Endodermal cell (in vitro differentiated cells): Measurements from ENCODE around the gene RDH8. TPM values are rescaled to one million over a fixed set of nuclear protein-coding genes. Genes with fewer than 3 reads are reported as not detected.

Experiments used
- DNase-seq: peaks from one replicate; pipeline ENCODE4 v3.0.0-alpha.2; 2017
- H3K27ac ChIP-seq: 2 replicates; pipeline ENCODE4 v1.5.1; 2013; ENCODE audit warnings: mild to moderate bottlenecking, low read depth, low read length, moderate library complexity
- H3K27me3 ChIP-seq: 2 replicates; pipeline ENCODE4 v1.6.1; 2013; ENCODE audit warnings: mild to moderate bottlenecking, low read length, moderate library complexity; ENCODE audit not compliant: insufficient read depth, control insufficient read depth, poor library complexity, severe bottlenecking
- H3K36me3 ChIP-seq: 2 replicates; pipeline ENCODE4 v1.7.0; 2013; ENCODE audit warnings: mild to moderate bottlenecking, low read length, moderate library complexity; ENCODE audit not compliant: control insufficient read depth, insufficient read depth
- H3K4me1 ChIP-seq: one replicate; pipeline ENCODE4 v1.7.0; 2013; ENCODE audit warnings: low read length; ENCODE audit not compliant: control insufficient read depth, insufficient read depth
- H3K4me3 ChIP-seq: 2 replicates; pipeline ENCODE4 v1.5.1; 2013; ENCODE audit warnings: mild to moderate bottlenecking, low read length, moderate library complexity
- H3K9ac ChIP-seq: 2 replicates; pipeline ENCODE4 v1.6.1; 2013; ENCODE audit warnings: mild to moderate bottlenecking, low read length, moderate library complexity; ENCODE audit not compliant: poor library complexity, severe bottlenecking; ENCODE audit errors: extremely low read depth
- H3K9me3 ChIP-seq: 2 replicates; pipeline ENCODE4 v1.6.1; 2013; ENCODE audit warnings: mild to moderate bottlenecking, low read length, moderate library complexity; ENCODE audit not compliant: control insufficient read depth
- H3K27ac Mint-ChIP-seq: 2 replicates; pipeline ENCODE4 v1.8.0; 2020; ENCODE audit warnings: mixed read lengths
- H3K27me3 Mint-ChIP-seq: 2 replicates; pipeline ENCODE4 v1.8.0; 2021; ENCODE audit warnings: mild to moderate bottlenecking, mixed read lengths; ENCODE audit not compliant: insufficient read depth
- H3K36me3 Mint-ChIP-seq: 2 replicates; pipeline ENCODE4 v1.8.0; 2020; ENCODE audit warnings: low read depth, mixed read lengths
- H3K4me1 Mint-ChIP-seq: 2 replicates; pipeline ENCODE4 v1.8.0; 2020; ENCODE audit warnings: mixed read lengths
- H3K4me3 Mint-ChIP-seq: 2 replicates; pipeline ENCODE4 v1.8.0; 2020; ENCODE audit warnings: mild to moderate bottlenecking, moderate library complexity, mixed read lengths
- H3K9me3 Mint-ChIP-seq: 2 replicates; pipeline ENCODE4 v1.8.0; 2020; ENCODE audit warnings: mild to moderate bottlenecking, mixed read lengths
- CTCF ChIP-seq: fragments of 200-600 bp; sonication (generic); conservative IDR thresholded peaks from 2 replicates; pipeline ENCODE4 v1.5.0; 2021; ENCODE audit warnings: antibody characterized with exemption, mild to moderate bottlenecking
- WGBS, 2 experiments: methylation state at CpG; one replicate each; pipeline versions ENCODE4 v1.1.5 to v1.1.7; 2013; ENCODE audit warnings: missing lambda C conversion rate in 2 of 2, mixed read lengths in 1 of 2; ENCODE audit not compliant: insufficient coverage in 1 of 2, insufficient read length in 1 of 2; 5-methylcytosine and 5-hydroxymethylcytosine counted together
- total RNA-seq, 2 donors: library from RNA; stranded (reverse); fragmentation: NEBNext Ultra II Directional in 1 of 2; extraction: Animal tissue kit (Norgen Biotek cat#: 25700) in 1 of 2; gene quantifications; 2 replicates in 1 of 2; 3 replicates in 1 of 2; pipeline ENCODE4 v1.2.1, GENCODE V29; 2021

The RDH8 gene
- total RNA-seq, 2 donors from 2014 or later = not detected

GRCh38 chr19:9996541-9996940, 16.7 kb upstream of the RDH8 start:
- Histone ChIP-seq H3K9me3 (no peaks in the 10 kb centered on the region), H3K4me3 (no peak overlapping the region), H3K4me1 (no peaks in the 10 kb centered on the region), H3K9ac (no peak overlapping the region), H3K36me3 (no peaks in the 10 kb centered on the region), H3K27ac (no peak overlapping the region), H3K27me3 (peaks cover 4% of the 10 kb centered on the region)
- no peaks in the 10 kb centered on the region for H3K36me3 Mint-ChIP-seq
- H3K4me3 Mint-ChIP-seq = no peak overlapping the region
- WGBS, 2 experiments = 79 to 86% methylated on average over 4 to 5 of the region's 5 CpGs
- peaks cover 2% of the 10 kb centered on the region for H3K4me1 Mint-ChIP-seq
- no peak for TF ChIP-seq CTCF
- no peak overlapping the region for H3K27ac Mint-ChIP-seq
- no peaks in the 10 kb centered on the region for H3K9me3 Mint-ChIP-seq
- peaks cover 23% of the 10 kb centered on the region for H3K27me3 Mint-ChIP-seq
- DNase-seq = no peak

GRCh38 chr19:10000171-10000826, 13.0 kb upstream of the RDH8 start:
- H3K27ac ChIP-seq = no peak overlapping the region
- H3K36me3 ChIP-seq = no peaks in the 10 kb centered on the region
- Mint-ChIP-seq H3K27me3 (peaks cover 28% of the 10 kb centered on the region), H3K9me3 (no peaks in the 10 kb centered on the region), H3K4me1 (no peaks in the 10 kb centered on the region), H3K36me3 (no peaks in the 10 kb centered on the region), H3K4me3 (no peak overlapping the region), H3K27ac (no peak overlapping the region)
- H3K9ac ChIP-seq = no peak overlapping the region
- peak; percentile 85 for TF ChIP-seq CTCF
- no peak overlapping the region for H3K4me3 ChIP-seq
- H3K4me1 ChIP-seq = no peaks in the 10 kb centered on the region
- peak; percentile 93 for DNase-seq
- H3K9me3 ChIP-seq = no peaks in the 10 kb centered on the region
- H3K27me3 ChIP-seq = peaks cover 4% of the 10 kb centered on the region
- WGBS, 2 experiments = 14 to 17% methylated on average over 9 to 16 of the region's 16 CpGs

GRCh38 chr19:10001899-10002298, 11.4 kb upstream of the RDH8 start:
- Mint-ChIP-seq H3K27me3 (peaks cover 27% of the 10 kb centered on the region), H3K27ac (no peak overlapping the region), H3K4me1 (no peaks in the 10 kb centered on the region), H3K36me3 (no peaks in the 10 kb centered on the region), H3K4me3 (no peak overlapping the region), H3K9me3 (no peaks in the 10 kb centered on the region)
- no peaks in the 10 kb centered on the region for H3K36me3 ChIP-seq
- no peak overlapping the region for H3K27ac ChIP-seq
- peaks cover 2% of the 10 kb centered on the region for H3K27me3 ChIP-seq
- no peak overlapping the region for H3K9ac ChIP-seq
- WGBS, 2 experiments = 60 to 85% methylated on average over 2 to 6 of the region's 6 CpGs
- no peaks in the 10 kb centered on the region for H3K9me3 ChIP-seq
- no peaks in the 10 kb centered on the region for H3K4me1 ChIP-seq
- no peak overlapping the region for H3K4me3 ChIP-seq
- DNase-seq = peak; percentile 85
- TF ChIP-seq CTCF = peak; percentile 74
